Measurements from ENCODE around the gene SLC19A1.

Gene SLC19A1

GRCh38 chr21:45478816-45479669, 63.2 kb downstream of the SLC19A1 start:
- no peak for TF ChIP-seq POLR2A (IDR thresholded peaks at IDR 0.05; ENCODE audit: low read depth, low read length)
- no peak for TF ChIP-seq TAF1 (IDR thresholded peaks at IDR 0.05; ENCODE audit: borderline replicate concordance, low read depth, low read length)
- no peak for TF ChIP-seq POLR2AphosphoS5 (IDR thresholded peaks at IDR 0.05; ENCODE audit: low read depth, low read length)
- DNase-seq (ENCODE audit: insufficient read length) (no peak), FAIRE-seq (peak; percentile 30)

- FAIRE-seq (peak; percentile 57), DNase-seq (ENCODE audit: insufficient read length) (peak; percentile 69)
- TF ChIP-seq POLR2AphosphoS5 (IDR thresholded peaks at IDR 0.05; ENCODE audit: low read depth, low read length) (no peak), POLR2A (IDR thresholded peaks at IDR 0.05; ENCODE audit: low read depth, low read length) (no peak), TAF1 (IDR thresholded peaks at IDR 0.05; ENCODE audit: borderline replicate concordance, low read depth, low read length) (no peak)
Observed at GRCh38 chr21:45478115-45478801, 64.0 kb downstream of the SLC19A1 start.

DNA sequence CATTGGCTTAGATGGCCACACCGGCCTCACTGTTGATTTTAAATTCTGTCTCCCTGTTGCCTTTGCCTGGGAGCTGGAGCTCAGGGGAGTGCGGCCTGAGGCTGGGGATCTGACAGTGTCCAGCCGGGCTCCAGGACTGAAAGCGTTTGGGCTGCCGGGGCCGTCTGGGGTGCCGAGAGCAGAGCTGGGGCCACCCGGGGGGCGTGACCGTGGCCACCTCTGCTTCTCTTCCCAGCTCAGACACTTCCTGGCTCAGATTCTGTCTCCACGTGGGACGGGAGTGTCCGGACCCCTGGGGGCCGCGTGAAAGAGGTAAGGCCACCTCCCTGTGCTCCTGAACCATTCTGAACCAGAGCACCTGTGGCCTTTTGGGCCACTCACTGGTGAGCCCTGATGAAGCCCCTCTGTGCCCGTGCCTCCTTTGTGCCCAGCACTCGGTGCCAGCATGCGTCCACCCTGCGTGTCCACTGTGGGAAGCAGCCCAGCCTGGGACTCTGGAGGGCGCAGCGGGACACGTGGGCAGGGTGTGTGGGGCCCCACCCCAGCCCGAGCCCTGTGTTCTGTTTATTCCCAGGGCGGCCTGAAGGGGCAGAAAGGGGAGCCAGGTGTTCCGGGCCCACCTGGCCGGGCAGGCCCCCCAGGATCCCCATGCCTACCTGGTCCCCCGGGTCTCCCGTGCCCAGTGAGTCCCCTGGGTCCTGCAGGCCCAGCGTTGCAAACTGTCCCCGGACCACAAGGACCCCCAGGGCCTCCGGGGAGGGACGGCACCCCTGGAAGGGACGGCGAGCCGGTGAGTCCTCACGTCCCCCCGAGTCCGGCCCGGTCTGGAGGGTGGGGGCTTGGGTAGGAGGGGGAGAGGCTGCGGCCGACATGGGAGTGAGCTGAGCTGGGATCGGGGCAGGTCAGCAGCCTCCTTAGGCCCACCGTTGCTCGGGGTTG, 64.8 kb downstream of the SLC19A1 start:
- DNase-seq (ENCODE audit: insufficient read length) (no peak), FAIRE-seq (no peak)
- TF ChIP-seq POLR2AphosphoS5 (IDR thresholded peaks at IDR 0.05; ENCODE audit: low read depth, low read length) (no peak), TAF1 (IDR thresholded peaks at IDR 0.05; ENCODE audit: borderline replicate concordance, low read depth, low read length) (no peak), POLR2A (IDR thresholded peaks at IDR 0.05; ENCODE audit: low read depth, low read length) (no peak)

DNA sequence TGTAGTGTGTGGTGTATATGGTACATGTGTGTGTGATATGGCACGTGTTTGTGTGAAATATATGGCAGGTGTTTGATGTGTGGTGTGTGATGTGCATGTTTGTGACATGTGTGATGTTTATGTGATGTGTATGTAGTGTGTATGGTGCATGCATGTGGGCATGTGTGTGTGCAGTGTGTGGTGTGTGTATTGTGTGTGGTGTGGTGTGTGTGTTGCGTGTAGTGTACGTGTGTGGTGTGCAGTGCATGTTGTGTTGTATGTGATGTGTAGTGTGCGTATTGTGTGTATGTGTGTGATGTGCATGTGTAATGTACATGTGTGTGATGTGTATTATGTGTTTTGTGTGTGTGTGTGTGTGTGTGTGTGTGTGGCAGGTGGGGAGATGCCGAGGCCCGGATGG, 65.7 kb downstream of the SLC19A1 start:
- no peak for FAIRE-seq
- no peak for TF ChIP-seq POLR2AphosphoS5 (IDR thresholded peaks at IDR 0.05; ENCODE audit: low read depth, low read length)
- TF ChIP-seq TAF1 (IDR thresholded peaks at IDR 0.05; ENCODE audit: borderline replicate concordance, low read depth, low read length), result no peak
- TF ChIP-seq POLR2A (IDR thresholded peaks at IDR 0.05; ENCODE audit: low read depth, low read length), result no peak
- no peak for DNase-seq (ENCODE audit: insufficient read length)

DNA sequence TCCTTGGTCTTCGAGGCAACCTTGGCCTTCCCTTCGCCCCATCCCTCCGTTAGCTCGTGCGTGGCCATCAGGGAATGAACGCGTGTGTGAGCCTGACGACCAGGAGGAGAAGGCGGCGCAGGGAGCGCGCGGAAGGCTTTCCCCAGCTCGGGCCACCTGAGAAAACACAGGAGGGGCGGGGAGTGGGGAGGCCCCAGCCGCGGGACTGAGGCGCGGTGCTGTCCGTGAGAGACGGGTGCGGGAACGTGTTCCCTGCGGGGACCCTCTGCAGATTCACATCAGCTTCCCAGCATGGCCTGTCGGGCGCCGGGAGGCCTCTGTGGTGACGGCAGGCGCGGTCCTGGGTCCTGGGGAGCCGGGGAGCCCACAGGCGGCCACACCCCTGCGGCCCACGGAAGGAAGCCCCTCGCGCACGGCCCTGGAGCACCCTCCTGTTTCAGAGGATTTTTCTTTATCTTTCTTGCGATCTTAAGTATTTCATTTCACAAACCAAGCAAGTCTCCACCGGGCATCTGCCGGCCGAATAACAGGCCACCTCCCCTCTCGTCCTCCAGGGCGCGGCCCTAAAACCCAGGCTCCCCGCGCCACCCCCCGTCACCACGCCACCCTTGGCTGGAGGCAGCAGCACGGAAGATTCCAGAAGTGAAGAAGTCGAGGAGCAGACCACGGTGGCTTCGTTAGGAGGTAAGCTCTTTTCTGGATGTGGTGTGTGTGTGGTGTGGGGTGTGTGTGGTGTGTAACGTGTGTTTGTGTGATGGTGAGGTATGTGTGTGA, 66.3 kb downstream of the SLC19A1 start:
- TF ChIP-seq POLR2A (IDR thresholded peaks at IDR 0.05; ENCODE audit: low read depth, low read length) (no peak), TAF1 (IDR thresholded peaks at IDR 0.05; ENCODE audit: borderline replicate concordance, low read depth, low read length) (no peak), POLR2AphosphoS5 (IDR thresholded peaks at IDR 0.05; ENCODE audit: low read depth, low read length) (no peak)
- DNase-seq (ENCODE audit: insufficient read length) (no peak), FAIRE-seq (no peak)

- no peak for FAIRE-seq
- DNase-seq (ENCODE audit: insufficient read length), result no peak
- TF ChIP-seq POLR2AphosphoS5 (IDR thresholded peaks at IDR 0.05; ENCODE audit: low read depth, low read length) (no peak), TAF1 (IDR thresholded peaks at IDR 0.05; ENCODE audit: borderline replicate concordance, low read depth, low read length) (no peak), POLR2A (IDR thresholded peaks at IDR 0.05; ENCODE audit: low read depth, low read length) (no peak)
Observed at GRCh38 chr21:45475004-45475685, 67.1 kb downstream of the SLC19A1 start.

GRCh38 chr21:45474323-45474950, 67.8 kb downstream of the SLC19A1 start:
- FAIRE-seq, result no peak
- no peak for DNase-seq (ENCODE audit: insufficient read length)
- TF ChIP-seq TAF1 (IDR thresholded peaks at IDR 0.05; ENCODE audit: borderline replicate concordance, low read depth, low read length), result no peak
- TF ChIP-seq POLR2AphosphoS5 (IDR thresholded peaks at IDR 0.05; ENCODE audit: low read depth, low read length), result no peak
- TF ChIP-seq POLR2A (IDR thresholded peaks at IDR 0.05; ENCODE audit: low read depth, low read length), result no peak

GRCh38 chr21:45473496-45474322, 68.5 kb downstream of the SLC19A1 start:
- TF ChIP-seq POLR2A (IDR thresholded peaks at IDR 0.05; ENCODE audit: low read depth, low read length) (no peak), TAF1 (IDR thresholded peaks at IDR 0.05; ENCODE audit: borderline replicate concordance, low read depth, low read length) (no peak), POLR2AphosphoS5 (IDR thresholded peaks at IDR 0.05; ENCODE audit: low read depth, low read length) (no peak)
- DNase-seq (ENCODE audit: insufficient read length), result no peak
- FAIRE-seq, result no peak
